Measurements from ENCODE around the gene PRG3. TPM values are rescaled to one million over a fixed set of nuclear protein-coding genes. Genes with fewer than 3 reads are reported as not detected.
A peak's percentile ranks its signal among the peaks of the same experiment; 100 is the strongest.

The PRG3 gene
- total RNA-seq, 1 donor from 2014 or later: 2.6 TPM

DNA sequence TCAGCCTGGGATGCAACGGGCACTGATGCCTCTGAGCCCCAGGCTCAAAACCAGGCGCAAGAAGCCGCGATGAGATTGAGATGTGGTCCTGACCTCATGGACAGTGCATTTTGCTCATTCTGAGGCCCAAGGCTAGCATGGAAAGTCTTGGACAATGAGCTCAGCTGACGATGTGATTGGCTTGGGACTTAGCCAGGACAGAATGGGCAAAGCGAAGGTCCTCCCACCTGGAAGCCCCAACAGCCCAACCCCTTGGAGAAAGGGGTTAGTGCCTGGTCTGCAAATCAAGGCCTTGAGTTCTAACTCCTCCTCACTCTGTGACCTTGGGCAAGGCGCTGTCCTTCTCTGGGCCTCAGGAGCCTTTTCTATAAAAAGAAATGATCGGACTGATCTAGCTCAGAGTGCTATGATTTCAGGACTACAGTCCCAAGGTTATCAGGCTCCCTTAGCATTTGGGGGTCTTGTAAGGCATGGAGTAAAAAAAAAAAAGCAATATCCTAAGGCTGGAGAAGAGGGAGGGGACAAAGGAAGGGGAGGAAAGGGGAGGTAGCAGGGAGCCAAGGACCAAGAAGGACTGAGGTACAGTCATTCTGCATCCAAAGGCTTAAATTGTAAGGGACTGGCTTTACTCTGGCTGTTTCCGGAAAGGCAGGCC, 43.3 kb upstream of the PRG3 start:
- H3K4me1 ChIP-seq (ENCODE audit: control insufficient read depth in 3 of 3, insufficient read depth in 3 of 3, low read length in 3 of 3): peaks cover 46 to 48% (median 48%) of the 10 kb centered on the region in 3 donors
- H3K9ac ChIP-seq (ENCODE audit: low read depth in 1 of 3, low read length in 3 of 3): peak overlapping the region in 2 of 3 donors; percentile 54 to 69
- no peaks in the 10 kb centered on the region for H3K27me3 ChIP-seq (ENCODE audit: control insufficient read depth in 3 of 3, insufficient read depth in 3 of 3, low read length in 3 of 3)
- H3K36me3 ChIP-seq (ENCODE audit: control insufficient read depth in 3 of 3, insufficient read depth in 3 of 3, low read length in 3 of 3): peaks cover 0 to 17% (median 11%) of the 10 kb centered on the region in 3 donors
- peak overlapping the region; percentile 91 for H3K27ac ChIP-seq (ENCODE audit: low read depth, low read length)
- H3K9me3 ChIP-seq (ENCODE audit: control insufficient read depth in 3 of 3, low read length in 3 of 3): no peaks in the 10 kb centered on the region
- H3K4me3 ChIP-seq (ENCODE audit: low read length in 3 of 3): peak overlapping the region; percentile 31 to 54 (median 36)

DNA sequence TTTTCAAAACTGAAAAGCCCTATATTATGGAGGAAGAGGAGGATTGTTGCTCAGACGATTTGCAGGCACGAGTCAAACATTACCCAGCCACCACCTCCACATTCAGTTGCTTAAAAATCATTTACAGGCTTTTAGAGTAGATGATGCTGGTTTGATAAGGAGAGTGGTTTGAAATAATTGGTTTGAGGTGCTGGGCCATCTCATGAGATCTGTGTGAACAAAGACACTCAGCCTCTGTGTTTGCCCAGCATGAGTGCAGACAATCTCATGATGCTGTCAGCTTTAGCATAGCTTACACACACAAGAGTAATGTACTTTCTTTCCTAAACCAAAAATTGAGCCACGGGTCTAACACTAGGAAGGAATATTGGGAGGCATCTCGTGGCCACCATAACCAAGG, 41.7 kb upstream of the PRG3 start:
- no peak overlapping the region for H3K4me3 ChIP-seq (ENCODE audit: low read length in 3 of 3)
- H3K9ac ChIP-seq (ENCODE audit: low read depth in 1 of 3, low read length in 3 of 3): no peak overlapping the region
- H3K4me1 ChIP-seq (ENCODE audit: control insufficient read depth in 3 of 3, insufficient read depth in 3 of 3, low read length in 3 of 3): peaks cover 39 to 40% (median 39%) of the 10 kb centered on the region in 3 donors
- H3K36me3 ChIP-seq (ENCODE audit: control insufficient read depth in 3 of 3, insufficient read depth in 3 of 3, low read length in 3 of 3): peaks cover 3 to 19% (median 13%) of the 10 kb centered on the region in 3 donors
- H3K9me3 ChIP-seq (ENCODE audit: control insufficient read depth in 3 of 3, low read length in 3 of 3): no peaks in the 10 kb centered on the region
- no peaks in the 10 kb centered on the region for H3K27me3 ChIP-seq (ENCODE audit: control insufficient read depth in 3 of 3, insufficient read depth in 3 of 3, low read length in 3 of 3)
- no peak overlapping the region for H3K27ac ChIP-seq (ENCODE audit: low read depth, low read length)

DNA sequence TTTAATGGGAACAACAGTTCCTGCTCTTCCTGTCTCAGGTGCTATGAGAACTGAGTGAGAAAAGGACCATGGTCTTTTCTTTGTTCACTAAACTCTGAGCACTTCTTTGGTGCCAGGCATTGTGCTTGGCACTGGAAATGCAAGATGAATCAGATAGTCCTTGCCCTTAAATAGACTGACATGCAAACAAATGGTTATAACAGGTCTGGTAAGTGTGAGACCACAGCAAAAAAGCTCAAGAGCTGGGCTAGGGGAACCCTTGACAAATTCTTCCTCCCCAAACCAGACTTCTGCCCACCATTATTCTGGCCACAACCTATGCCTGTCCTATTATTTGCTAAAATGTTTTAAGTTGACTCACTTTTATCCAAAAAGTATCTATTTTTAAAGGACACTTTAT, 40.9 kb upstream of the PRG3 start:
- H3K27me3 ChIP-seq (ENCODE audit: control insufficient read depth in 3 of 3, insufficient read depth in 3 of 3, low read length in 3 of 3): no peaks in the 10 kb centered on the region
- H3K36me3 ChIP-seq (ENCODE audit: control insufficient read depth in 3 of 3, insufficient read depth in 3 of 3, low read length in 3 of 3): peaks cover 11 to 27% (median 21%) of the 10 kb centered on the region in 3 donors
- H3K9ac ChIP-seq (ENCODE audit: low read depth in 1 of 3, low read length in 3 of 3): no peak overlapping the region
- H3K9me3 ChIP-seq (ENCODE audit: control insufficient read depth in 3 of 3, low read length in 3 of 3): no peaks in the 10 kb centered on the region
- no peak overlapping the region for H3K27ac ChIP-seq (ENCODE audit: low read depth, low read length)
- H3K4me3 ChIP-seq (ENCODE audit: low read length in 3 of 3): no peak overlapping the region
- H3K4me1 ChIP-seq (ENCODE audit: control insufficient read depth in 3 of 3, insufficient read depth in 3 of 3, low read length in 3 of 3): peaks cover 31 to 38% (median 36%) of the 10 kb centered on the region in 3 donors

DNA sequence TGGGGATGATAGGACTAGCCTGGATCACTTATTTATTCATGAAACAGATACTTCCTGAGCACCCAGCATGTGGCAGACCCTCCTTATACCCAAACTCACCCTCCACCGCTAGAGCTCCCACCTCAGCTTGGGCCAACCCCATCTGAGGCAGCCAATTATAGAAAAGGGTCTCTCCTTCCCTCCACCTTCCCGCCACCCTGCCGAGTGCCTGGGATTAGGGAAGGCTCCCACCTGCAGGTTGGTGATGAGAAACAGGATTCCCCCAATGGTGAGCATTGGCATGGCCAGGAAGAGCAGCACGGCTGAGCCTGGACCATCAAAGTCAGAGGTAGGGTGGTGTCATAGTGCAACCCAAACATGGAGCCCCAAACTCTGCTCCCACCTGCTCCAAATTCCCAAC, 40.1 kb upstream of the PRG3 start:
- H3K27ac ChIP-seq (ENCODE audit: low read depth, low read length): no peak overlapping the region
- peaks cover 28 to 33% (median 29%) of the 10 kb centered on the region in 3 donors for H3K4me1 ChIP-seq (ENCODE audit: control insufficient read depth in 3 of 3, insufficient read depth in 3 of 3, low read length in 3 of 3)
- H3K9ac ChIP-seq (ENCODE audit: low read depth in 1 of 3, low read length in 3 of 3): no peak overlapping the region
- no peaks in the 10 kb centered on the region for H3K9me3 ChIP-seq (ENCODE audit: control insufficient read depth in 3 of 3, low read length in 3 of 3)
- H3K4me3 ChIP-seq (ENCODE audit: low read length in 3 of 3): no peak overlapping the region
- H3K27me3 ChIP-seq (ENCODE audit: control insufficient read depth in 3 of 3, insufficient read depth in 3 of 3, low read length in 3 of 3): no peaks in the 10 kb centered on the region
- peaks cover 16 to 34% (median 28%) of the 10 kb centered on the region in 3 donors for H3K36me3 ChIP-seq (ENCODE audit: control insufficient read depth in 3 of 3, insufficient read depth in 3 of 3, low read length in 3 of 3)

DNA sequence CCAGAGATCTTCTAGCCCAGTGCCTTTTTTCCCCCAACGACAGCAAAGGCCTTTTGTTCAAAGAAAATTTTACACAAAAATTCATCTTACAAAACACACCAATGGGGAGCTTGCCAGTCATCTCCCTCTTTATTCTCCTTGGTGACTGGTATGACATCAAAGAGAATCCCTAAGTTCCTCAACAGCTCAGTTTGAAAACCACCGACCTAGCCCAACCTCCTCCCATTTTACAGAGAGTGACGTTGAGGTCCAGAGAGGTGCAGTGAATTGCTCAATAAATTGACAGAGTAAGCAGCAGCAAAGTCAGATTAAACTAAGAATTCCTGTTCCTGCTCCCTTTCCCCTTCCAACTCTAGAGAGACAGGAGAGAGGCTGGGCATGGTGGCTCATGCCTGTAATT, 38.2 kb upstream of the PRG3 start:
- Histone ChIP-seq H3K4me3 (ENCODE audit: low read length in 3 of 3) (no peak overlapping the region), H3K36me3 (ENCODE audit: control insufficient read depth in 3 of 3, insufficient read depth in 3 of 3, low read length in 3 of 3) (peaks cover 29 to 41% (median 38%) of the 10 kb centered on the region in 3 donors), H3K27ac (ENCODE audit: low read depth, low read length) (no peak overlapping the region), H3K9me3 (ENCODE audit: control insufficient read depth in 3 of 3, low read length in 3 of 3) (no peaks in the 10 kb centered on the region), H3K27me3 (ENCODE audit: control insufficient read depth in 3 of 3, insufficient read depth in 3 of 3, low read length in 3 of 3) (no peaks in the 10 kb centered on the region), H3K4me1 (ENCODE audit: control insufficient read depth in 3 of 3, insufficient read depth in 3 of 3, low read length in 3 of 3) (peaks cover 9 to 14% (median 10%) of the 10 kb centered on the region in 3 donors), H3K9ac (ENCODE audit: low read depth in 1 of 3, low read length in 3 of 3) (no peak overlapping the region)

DNA sequence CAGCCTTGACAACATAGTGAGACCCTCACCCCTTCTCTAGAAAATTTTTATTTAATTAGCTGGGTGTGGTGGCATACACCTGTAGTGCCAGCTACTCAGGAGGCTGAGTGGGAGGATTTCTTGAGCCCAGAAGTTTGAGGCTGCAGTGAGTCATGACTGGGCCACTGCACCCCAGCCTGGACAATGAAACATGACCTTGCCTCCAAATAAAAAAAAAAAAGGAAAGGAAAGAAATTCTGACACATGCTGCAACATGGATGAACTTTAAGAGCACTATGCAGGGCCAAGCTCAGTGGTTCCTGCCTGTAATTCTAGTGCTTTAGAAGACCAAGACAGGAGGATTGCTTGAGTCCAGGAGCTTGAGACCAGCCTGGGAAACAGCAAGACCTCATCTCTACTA, 37.2 kb upstream of the PRG3 start:
- Histone ChIP-seq H3K27me3 (ENCODE audit: control insufficient read depth in 3 of 3, insufficient read depth in 3 of 3, low read length in 3 of 3) (no peaks in the 10 kb centered on the region), H3K36me3 (ENCODE audit: control insufficient read depth in 3 of 3, insufficient read depth in 3 of 3, low read length in 3 of 3) (peaks cover 37 to 42% (median 40%) of the 10 kb centered on the region in 3 donors), H3K9ac (ENCODE audit: low read depth in 1 of 3, low read length in 3 of 3) (no peak overlapping the region), H3K27ac (ENCODE audit: low read depth, low read length) (no peak overlapping the region), H3K4me1 (ENCODE audit: control insufficient read depth in 3 of 3, insufficient read depth in 3 of 3, low read length in 3 of 3) (peaks cover 3 to 14% (median 8%) of the 10 kb centered on the region in 3 donors), H3K4me3 (ENCODE audit: low read length in 3 of 3) (no peak overlapping the region), H3K9me3 (ENCODE audit: control insufficient read depth in 3 of 3, low read length in 3 of 3) (no peaks in the 10 kb centered on the region)

- no peak overlapping the region for H3K27ac ChIP-seq (ENCODE audit: low read depth, low read length)
- H3K9me3 ChIP-seq (ENCODE audit: control insufficient read depth in 3 of 3, low read length in 3 of 3): no peaks in the 10 kb centered on the region
- no peaks in the 10 kb centered on the region for H3K27me3 ChIP-seq (ENCODE audit: control insufficient read depth in 3 of 3, insufficient read depth in 3 of 3, low read length in 3 of 3)
- H3K9ac ChIP-seq (ENCODE audit: low read depth in 1 of 3, low read length in 3 of 3): no peak overlapping the region
- H3K36me3 ChIP-seq (ENCODE audit: control insufficient read depth in 3 of 3, insufficient read depth in 3 of 3, low read length in 3 of 3): peaks cover 36 to 42% (median 37%) of the 10 kb centered on the region in 3 donors
- H3K4me3 ChIP-seq (ENCODE audit: low read length in 3 of 3): no peak overlapping the region
- H3K4me1 ChIP-seq (ENCODE audit: control insufficient read depth in 3 of 3, insufficient read depth in 3 of 3, low read length in 3 of 3): peaks cover 3 to 14% (median 8%) of the 10 kb centered on the region in 3 donors
These were observed 36.1 kb upstream of the PRG3 start for GRCh38 chr11:57417056-57417455.

DNA sequence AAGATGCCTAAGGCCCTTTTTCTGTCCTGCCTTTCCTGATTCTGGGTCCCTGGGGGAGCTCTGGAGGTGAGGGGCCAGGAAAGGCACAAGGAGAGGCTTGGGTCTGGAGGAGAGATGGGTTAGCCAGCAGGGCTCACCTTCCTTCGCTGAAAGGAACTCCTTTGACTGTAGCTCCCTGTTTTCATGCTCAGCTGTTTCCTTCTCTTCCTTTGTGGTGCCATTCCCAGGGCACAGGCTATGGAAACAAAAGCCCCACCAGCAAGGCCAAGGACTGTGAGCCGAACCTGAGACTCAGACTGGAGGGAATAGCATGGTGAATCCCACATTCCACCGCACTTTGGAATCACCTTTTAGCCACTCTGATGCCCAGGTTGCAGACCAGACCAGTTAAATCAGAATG, 35.5 kb upstream of the PRG3 start:
- Histone ChIP-seq H3K9ac (ENCODE audit: low read depth in 1 of 3, low read length in 3 of 3) (no peak overlapping the region), H3K4me3 (ENCODE audit: low read length in 3 of 3) (no peak overlapping the region), H3K4me1 (ENCODE audit: control insufficient read depth in 3 of 3, insufficient read depth in 3 of 3, low read length in 3 of 3) (peaks cover 3 to 14% (median 8%) of the 10 kb centered on the region in 3 donors), H3K36me3 (ENCODE audit: control insufficient read depth in 3 of 3, insufficient read depth in 3 of 3, low read length in 3 of 3) (peaks cover 36 to 42% (median 37%) of the 10 kb centered on the region in 3 donors), H3K27ac (ENCODE audit: low read depth, low read length) (no peak overlapping the region), H3K27me3 (ENCODE audit: control insufficient read depth in 3 of 3, insufficient read depth in 3 of 3, low read length in 3 of 3) (no peaks in the 10 kb centered on the region), H3K9me3 (ENCODE audit: control insufficient read depth in 3 of 3, low read length in 3 of 3) (no peaks in the 10 kb centered on the region)

DNA sequence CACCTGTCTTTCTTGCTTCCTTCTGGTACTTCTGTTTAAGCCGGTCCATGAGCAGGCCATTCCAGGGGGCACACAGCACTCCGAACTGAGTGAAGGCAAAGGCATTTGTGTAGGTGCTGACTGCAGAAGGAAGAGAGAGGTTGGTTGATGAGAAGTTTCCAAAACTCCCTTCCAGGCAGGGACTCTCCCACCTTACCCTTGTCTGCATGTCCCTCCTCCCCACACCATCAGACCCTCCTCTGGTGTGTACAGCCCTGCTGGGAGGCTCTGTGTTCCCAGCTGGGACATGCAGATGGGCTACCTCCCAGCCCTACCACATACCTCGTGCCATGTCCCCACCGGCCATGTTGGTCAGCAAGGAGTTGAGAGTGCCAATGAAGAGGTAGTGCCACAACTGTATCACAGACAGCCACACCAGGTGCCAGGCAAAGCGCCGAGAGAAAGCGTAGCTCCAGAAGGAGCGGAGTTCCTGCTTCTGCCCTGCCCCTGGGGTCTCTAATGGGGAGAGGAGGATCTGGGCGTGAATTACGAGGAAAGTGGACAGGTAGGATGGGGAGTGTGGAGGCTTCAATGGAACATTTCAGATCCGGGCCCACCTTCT, 33.8 kb upstream of the PRG3 start:
- no peak overlapping the region for H3K4me3 ChIP-seq (ENCODE audit: low read length in 3 of 3)
- H3K27me3 ChIP-seq (ENCODE audit: control insufficient read depth in 3 of 3, insufficient read depth in 3 of 3, low read length in 3 of 3): no peaks in the 10 kb centered on the region
- H3K9ac ChIP-seq (ENCODE audit: low read depth in 1 of 3, low read length in 3 of 3): no peak overlapping the region
- H3K36me3 ChIP-seq (ENCODE audit: control insufficient read depth in 3 of 3, insufficient read depth in 3 of 3, low read length in 3 of 3): peaks cover 35 to 41% (median 37%) of the 10 kb centered on the region in 3 donors
- H3K4me1 ChIP-seq (ENCODE audit: control insufficient read depth in 3 of 3, insufficient read depth in 3 of 3, low read length in 3 of 3): peaks cover 3 to 14% (median 8%) of the 10 kb centered on the region in 3 donors
- no peak overlapping the region for H3K27ac ChIP-seq (ENCODE audit: low read depth, low read length)
- no peaks in the 10 kb centered on the region for H3K9me3 ChIP-seq (ENCODE audit: control insufficient read depth in 3 of 3, low read length in 3 of 3)

GRCh38 chr11:57413681-57414080, 32.7 kb upstream of the PRG3 start:
- no peaks in the 10 kb centered on the region for H3K9me3 ChIP-seq (ENCODE audit: control insufficient read depth in 3 of 3, low read length in 3 of 3)
- no peak overlapping the region for H3K4me3 ChIP-seq (ENCODE audit: low read length in 3 of 3)
- H3K9ac ChIP-seq (ENCODE audit: low read depth in 1 of 3, low read length in 3 of 3): no peak overlapping the region
- H3K27ac ChIP-seq (ENCODE audit: low read depth, low read length): no peak overlapping the region
- no peaks in the 10 kb centered on the region for H3K27me3 ChIP-seq (ENCODE audit: control insufficient read depth in 3 of 3, insufficient read depth in 3 of 3, low read length in 3 of 3)
- H3K4me1 ChIP-seq (ENCODE audit: control insufficient read depth in 3 of 3, insufficient read depth in 3 of 3, low read length in 3 of 3): peaks cover 3 to 14% (median 8%) of the 10 kb centered on the region in 3 donors
- H3K36me3 ChIP-seq (ENCODE audit: control insufficient read depth in 3 of 3, insufficient read depth in 3 of 3, low read length in 3 of 3): peaks cover 38 to 48% (median 42%) of the 10 kb centered on the region in 3 donors
